Natural killer cell (primary cell): ENCODE measurements around the gene NFKBIA. TPM values are rescaled to one million over a fixed set of nuclear protein-coding genes. Genes with fewer than 3 reads are reported as not detected.

Source experiments
- ATAC-seq, 3 donors: fragments of 150-1000 bp in 2 of 3; fragments of 200-7000 bp in 1 of 3; cut with Tn5 transposase; 1 replicate in 1 of 3; 2 replicates in 2 of 3; pipeline ENCODE4 v1.10.0; 2021; ENCODE audit warnings: mild to moderate bottlenecking in 2 of 3, moderate library complexity in 2 of 3
- DNase-seq, 2 donors: peaks; one replicate each; pipeline versions ENCODE4 v3.0.0 to v3.0.0-alpha.2; 2013 to 2021; ENCODE audit warnings: mixed read lengths in 1 of 2
- H3K27ac ChIP-seq: one replicate; pipeline ENCODE4 v1.5.1; 2013; ENCODE audit warnings: mild to moderate bottlenecking, low read length
- H3K27me3 ChIP-seq: one replicate; pipeline ENCODE4 v1.6.1; 2013; ENCODE audit warnings: low read length; ENCODE audit not compliant: control insufficient read depth, insufficient read depth
- H3K36me3 ChIP-seq: one replicate; pipeline ENCODE4 v1.6.1; 2013; ENCODE audit warnings: low read length; ENCODE audit not compliant: control insufficient read depth, insufficient read depth
- H3K4me1 ChIP-seq: one replicate; pipeline ENCODE4 v1.6.1; 2013; ENCODE audit warnings: low read length; ENCODE audit not compliant: control insufficient read depth, insufficient read depth
- H3K4me3 ChIP-seq: one replicate; pipeline ENCODE4 v1.5.1; 2013; ENCODE audit warnings: low read length
- H3K9me3 ChIP-seq: one replicate; pipeline ENCODE4 v1.6.1; 2013; ENCODE audit warnings: low read length; ENCODE audit not compliant: control insufficient read depth, insufficient read depth
- H3K27ac Mint-ChIP-seq, 2 donors: one replicate each; pipeline ENCODE4 v1.8.0; 2022; ENCODE audit warnings: mild to moderate bottlenecking in 2 of 2, mixed read lengths in 2 of 2, moderate library complexity in 1 of 2
- H3K27me3 Mint-ChIP-seq, 2 donors: one replicate each; pipeline ENCODE4 v1.8.0; 2022; ENCODE audit warnings: low read depth in 2 of 2, mixed read lengths in 2 of 2
- H3K36me3 Mint-ChIP-seq: one replicate; pipeline ENCODE4 v1.8.0; 2022; ENCODE audit warnings: mixed read lengths
- H3K4me1 Mint-ChIP-seq, 2 donors: one replicate each; pipeline ENCODE4 v1.8.0; 2022; ENCODE audit warnings: mixed read lengths in 2 of 2
- H3K4me3 Mint-ChIP-seq: one replicate; pipeline ENCODE4 v1.8.0; 2022; ENCODE audit warnings: mild to moderate bottlenecking, moderate library complexity, mixed read lengths
- H3K9me3 Mint-ChIP-seq, 2 donors: one replicate each; pipeline ENCODE4 v1.8.0; 2022; ENCODE audit warnings: mixed read lengths in 2 of 2
- WGBS: methylation state at CpG from one replicate; pipeline ENCODE4 v1.1.7; 2013; ENCODE audit warnings: missing lambda C conversion rate; ENCODE audit not compliant: insufficient coverage; 5-methylcytosine and 5-hydroxymethylcytosine counted together
- intact Hi-C: fragments of 100-400 bp; cut with micrococcal nuclease; formaldehyde crosslinking; loops from one replicate; pipeline ENCODE4 v1.14.2; 2022
- total RNA-seq, 4 donors: library from RNA; stranded (reverse); fragments of 120-200 nt in 1 of 4; gene quantifications; one replicate each; pipeline versions ENCODE4 v1.2.3 to v1.2.4, GENCODE V29; 2013 to 2022
- TF ChIP-seq, protein P1 (sequence below): fragments of 200-600 bp; IDR thresholded peaks from one replicate; pipeline ENCODE4 v1.8.0; 2022; ENCODE audit warnings: antibody characterized with exemption

The NFKBIA gene
- total RNA-seq, 3 donors from 2014 or later (not counting 1 experiment from before 2014, with no cell fraction given), result 2,039 to 3,339 (median 2,499) TPM

DNA sequence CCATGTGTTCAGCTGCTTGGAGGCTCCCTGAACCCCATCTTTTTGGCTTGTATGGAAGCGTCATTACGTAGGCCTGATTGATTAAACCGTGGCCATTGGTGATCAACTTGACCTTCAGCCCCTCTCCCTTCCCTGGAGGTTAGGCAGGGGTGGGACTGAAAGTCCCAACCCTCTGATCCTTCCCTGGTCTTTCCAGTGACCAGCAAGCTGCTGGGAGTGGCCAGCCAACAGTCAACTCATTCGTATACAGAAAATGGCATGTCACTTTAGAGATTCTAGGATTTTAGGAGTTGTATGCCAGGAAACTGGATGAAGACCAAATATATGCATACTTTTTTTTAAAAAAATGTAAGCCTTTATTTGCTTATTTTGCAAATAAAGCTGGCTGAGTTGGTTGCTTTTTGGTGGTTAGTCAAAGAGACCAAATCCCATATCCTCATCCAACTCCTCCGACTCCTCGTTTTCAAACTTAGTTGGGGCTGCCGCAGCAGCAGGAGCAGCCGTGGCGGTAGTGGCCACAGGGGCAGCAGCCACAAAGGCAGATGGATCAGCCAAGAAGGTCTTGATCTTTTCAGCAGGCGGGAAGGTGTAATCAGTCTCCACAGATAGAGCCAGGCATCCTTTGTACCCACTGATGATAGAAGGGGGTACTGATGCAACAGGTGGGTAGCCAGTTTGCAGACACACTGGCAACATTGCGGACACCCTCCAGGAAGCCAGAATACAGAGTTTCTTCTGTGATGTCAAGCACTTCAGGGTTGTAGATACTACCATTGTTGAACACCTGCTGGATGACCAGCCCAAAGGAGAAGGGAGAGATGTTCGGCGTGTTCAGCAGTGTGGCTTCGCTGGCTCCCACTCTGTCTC lies 16.6 kb downstream of the NFKBIA start:
- ATAC-seq, result no peak
- Histone ChIP-seq H3K27me3 (no peaks in the 10 kb centered on the region), H3K36me3 (no peaks in the 10 kb centered on the region), H3K27ac (no peak overlapping the region), H3K4me1 (peaks cover 5% of the 10 kb centered on the region), H3K9me3 (no peaks in the 10 kb centered on the region), H3K4me3 (no peak overlapping the region)
- Mint-ChIP-seq H3K36me3 (no peaks in the 10 kb centered on the region), H3K4me3 (no peak overlapping the region), H3K27me3 (no peaks in the 10 kb centered on the region), H3K9me3 (no peaks in the 10 kb centered on the region), H3K27ac (no peak overlapping the region), H3K4me1 (no peaks in the 10 kb centered on the region)
- no peak for DNase-seq
- TF ChIP-seq, protein P1, sequence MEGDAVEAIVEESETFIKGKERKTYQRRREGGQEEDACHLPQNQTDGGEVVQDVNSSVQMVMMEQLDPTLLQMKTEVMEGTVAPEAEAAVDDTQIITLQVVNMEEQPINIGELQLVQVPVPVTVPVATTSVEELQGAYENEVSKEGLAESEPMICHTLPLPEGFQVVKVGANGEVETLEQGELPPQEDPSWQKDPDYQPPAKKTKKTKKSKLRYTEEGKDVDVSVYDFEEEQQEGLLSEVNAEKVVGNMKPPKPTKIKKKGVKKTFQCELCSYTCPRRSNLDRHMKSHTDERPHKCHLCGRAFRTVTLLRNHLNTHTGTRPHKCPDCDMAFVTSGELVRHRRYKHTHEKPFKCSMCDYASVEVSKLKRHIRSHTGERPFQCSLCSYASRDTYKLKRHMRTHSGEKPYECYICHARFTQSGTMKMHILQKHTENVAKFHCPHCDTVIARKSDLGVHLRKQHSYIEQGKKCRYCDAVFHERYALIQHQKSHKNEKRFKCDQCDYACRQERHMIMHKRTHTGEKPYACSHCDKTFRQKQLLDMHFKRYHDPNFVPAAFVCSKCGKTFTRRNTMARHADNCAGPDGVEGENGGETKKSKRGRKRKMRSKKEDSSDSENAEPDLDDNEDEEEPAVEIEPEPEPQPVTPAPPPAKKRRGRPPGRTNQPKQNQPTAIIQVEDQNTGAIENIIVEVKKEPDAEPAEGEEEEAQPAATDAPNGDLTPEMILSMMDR, result no peak
- intact Hi-C loops, result no loop called here
- WGBS, result 96% methylated on average over 14 of the region's 14 CpGs

DNA sequence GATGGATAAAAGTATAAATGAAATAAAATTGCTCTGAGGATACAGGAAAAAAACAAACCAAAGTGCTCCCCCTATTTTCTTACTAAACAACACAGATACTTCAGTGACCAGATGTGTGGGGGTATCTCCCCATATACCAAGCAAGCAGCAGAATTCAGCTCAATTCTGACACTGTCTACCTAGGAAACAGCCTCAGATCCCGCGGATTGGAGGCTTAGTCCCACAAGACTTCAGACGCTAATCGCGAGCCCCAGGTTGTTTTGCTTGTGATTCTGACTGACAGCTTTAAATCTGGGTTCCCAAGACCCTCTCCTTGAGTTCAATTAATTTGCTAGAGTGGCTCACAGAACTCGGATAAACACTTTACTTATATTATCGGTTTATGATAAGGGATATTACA lies 17.3 kb downstream of the NFKBIA start:
- no peak overlapping the region for H3K4me3 Mint-ChIP-seq
- Histone ChIP-seq H3K4me1 (peaks cover 5% of the 10 kb centered on the region), H3K9me3 (no peaks in the 10 kb centered on the region), H3K4me3 (no peak overlapping the region), H3K27ac (no peak overlapping the region), H3K27me3 (no peaks in the 10 kb centered on the region), H3K36me3 (no peaks in the 10 kb centered on the region)
- ATAC-seq (no peak), DNase-seq (no peak)
- H3K36me3 Mint-ChIP-seq, result no peaks in the 10 kb centered on the region
- no peaks in the 10 kb centered on the region for H3K9me3 Mint-ChIP-seq
- TF ChIP-seq, protein P1, result no peak
- 98% methylated on average over 6 of the region's 7 CpGs for WGBS
- H3K27ac Mint-ChIP-seq, result no peak overlapping the region
- intact Hi-C loops, result no loop called here
- no peaks in the 10 kb centered on the region for H3K27me3 Mint-ChIP-seq
- H3K4me1 Mint-ChIP-seq, result no peaks in the 10 kb centered on the region

DNA sequence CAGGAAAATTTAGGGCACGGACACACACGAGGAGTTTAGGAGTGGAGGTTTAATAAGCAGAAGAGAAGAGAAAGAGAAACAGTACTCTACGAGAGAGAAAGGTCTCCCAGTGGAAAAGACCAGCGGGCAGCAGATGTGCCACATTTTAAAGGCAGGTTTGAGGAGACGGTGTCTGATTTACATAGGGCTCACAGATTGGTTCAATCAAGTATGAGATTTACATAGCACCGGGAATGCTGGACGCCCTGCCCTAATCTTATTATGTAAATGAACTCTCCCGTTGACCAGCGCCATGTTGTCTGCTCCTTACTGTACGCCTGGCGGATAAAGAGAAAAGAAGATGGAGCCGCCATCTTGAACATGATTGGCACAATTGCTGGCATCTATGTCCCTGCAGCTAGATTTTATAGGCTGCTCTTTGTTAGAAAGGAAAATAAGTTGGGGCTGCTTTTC lies 17.9 kb downstream of the NFKBIA start:
- Mint-ChIP-seq H3K9me3 (no peaks in the 10 kb centered on the region), H3K36me3 (no peaks in the 10 kb centered on the region), H3K4me1 (no peaks in the 10 kb centered on the region), H3K4me3 (no peak overlapping the region), H3K27me3 (no peaks in the 10 kb centered on the region), H3K27ac (no peak overlapping the region)
- intact Hi-C loops, result no loop called here
- Histone ChIP-seq H3K4me3 (no peak overlapping the region), H3K27ac (no peak overlapping the region), H3K4me1 (peaks cover 5% of the 10 kb centered on the region), H3K9me3 (no peaks in the 10 kb centered on the region), H3K27me3 (no peaks in the 10 kb centered on the region), H3K36me3 (no peaks in the 10 kb centered on the region)
- WGBS, result 90% methylated on average over 12 of the region's 12 CpGs
- ATAC-seq (no peak), DNase-seq (no peak)
- TF ChIP-seq, protein P1, result no peak
